Lung (tissue), 12 donors: ENCODE results near the gene GPR107. TPM values are rescaled to one million over a fixed set of nuclear protein-coding genes. Genes with fewer than 3 reads are reported as not detected.

Experiments
- ATAC-seq: fragments of 200-7000 bp; cut with Tn5 transposase; one replicate; pipeline ENCODE4 v1.9.1; 2020; ENCODE audit warnings: moderate number of reproducible peaks; ENCODE audit not compliant: insufficient read depth, low FRiP score
- DNase-seq, 3 donors: peaks; one replicate each; pipeline ENCODE4 v3.0.0-alpha.2; 2013 to 2017
- H3K27ac ChIP-seq, 2 donors: one replicate each; pipeline ENCODE4 v1.5.1; 2013; ENCODE audit warnings: mild to moderate bottlenecking in 2 of 2, moderate library complexity in 2 of 2, control low read depth in 1 of 2, inconsistent platforms in 1 of 2, low read depth in 1 of 2, low read length in 1 of 2
- H3K27me3 ChIP-seq, 3 donors: one replicate each; pipeline ENCODE4 v1.5.1; 2013; ENCODE audit warnings: low read length in 2 of 3; ENCODE audit not compliant: control insufficient read depth in 3 of 3, insufficient read depth in 3 of 3
- H3K36me3 ChIP-seq, 4 donors: one replicate each; pipeline ENCODE4 v1.5.1; 2013; ENCODE audit warnings: low read length in 4 of 4, mild to moderate bottlenecking in 1 of 4, moderate library complexity in 1 of 4; ENCODE audit not compliant: control insufficient read depth in 4 of 4, insufficient read depth in 4 of 4
- H3K4me1 ChIP-seq, 5 donors: one replicate each; pipeline ENCODE4 v1.5.1; 2013; ENCODE audit warnings: low read length in 5 of 5, mild to moderate bottlenecking in 2 of 5, moderate library complexity in 1 of 5; ENCODE audit not compliant: control insufficient read depth in 5 of 5, insufficient read depth in 5 of 5
- H3K4me3 ChIP-seq: one replicate; pipeline ENCODE4 v1.5.1; 2013; ENCODE audit warnings: mild to moderate bottlenecking, control low read depth, moderate library complexity
- H3K9ac ChIP-seq, 2 donors: one replicate each; pipeline ENCODE4 v1.5.1; 2013; ENCODE audit warnings: low read length in 2 of 2, control low read depth in 1 of 2; ENCODE audit not compliant: insufficient read depth in 1 of 2
- H3K9me3 ChIP-seq, 4 donors: one replicate each; pipeline ENCODE4 v1.5.1; 2013; ENCODE audit warnings: low read length in 3 of 4, mild to moderate bottlenecking in 1 of 4, moderate library complexity in 1 of 4; ENCODE audit not compliant: control insufficient read depth in 4 of 4, insufficient read depth in 3 of 4
- CTCF ChIP-seq: IDR thresholded peaks from 2 replicates; pipeline ENCODE4 v1.5.1; 2012; ENCODE audit warnings: mild to moderate bottlenecking; ENCODE audit errors: control extremely low read depth, extremely low read depth
- WGBS, 2 donors: extraction: QIAGEN DNeasy Blood & Tissue Kit; methylation state at CpG; one replicate each; pipeline ENCODE4 v1.1.7; 2013; 5-methylcytosine and 5-hydroxymethylcytosine counted together
- polyA plus RNA-seq, 2 donors: library from polyadenylated mRNA; stranded (reverse); fragments of 200-250 nt; gene quantifications; one replicate each; pipeline ENCODE4 v1.2.1, GENCODE V29; 2013
- total RNA-seq, 2 donors: library from RNA; depleted of rRNA in 1 of 2; stranded (reverse); fragments of >200 nt in 1 of 2; gene quantifications; one replicate each; pipeline ENCODE4 v1.2.1, GENCODE V29; 2014 to 2021
- donor health status: control.
- donor health status: control.
- donor health status: Bipolar disorder and iron deficiency.
- donor health status: healthy.
- donor health status: DM: yes; HTN: yes; CAD: no.

The GPR107 gene
- total and polyA plus RNA-seq, 4 donors = 11.0 to 180 (median 33.2) TPM

GRCh38 chr9:130042406-130042884 is 11.3 kb upstream of the GPR107 start:
- Histone ChIP-seq H3K27ac (peak overlapping the region; percentile 79 to 98), H3K9me3 (no peaks in the 10 kb centered on the region), H3K4me1 (peaks cover 0 to 20% (median 4%) of the 10 kb centered on the region in 5 donors), H3K27me3 (peaks cover 0 to 20% (median 0%) of the 10 kb centered on the region in 3 donors), H3K4me3 (peak overlapping the region; percentile 99), H3K9ac (peak overlapping the region in 1 of 2 donors; percentile 68), H3K36me3 (no peaks in the 10 kb centered on the region)
- ATAC-seq (peak; percentile 3), DNase-seq (peak in 1 of 3 donors; percentile 33)
- TF ChIP-seq CTCF = no peak
- WGBS, 2 donors = 1% methylated on average over 28 to 68 of the region's 68 CpGs

- Histone ChIP-seq H3K9ac (peak within 1 kb of the TSS; percentile 37 to 68), H3K4me3 (peak within 1 kb of the TSS; percentile 99), H3K4me1 (peaks cover 0 to 20% (median 4%) of the 10 kb centered on the region in 5 donors), H3K9me3 (no peaks in the 10 kb centered on the region), H3K27ac (peak within 1 kb of the TSS; percentile 79 to 98), H3K36me3 (no peaks in the 10 kb centered on the region), H3K27me3 (peaks cover 0 to 20% (median 0%) of the 10 kb centered on the region in 3 donors)
- ATAC-seq (peak; percentile 96), DNase-seq (peak; percentile 87 to 91 (median 90))
- WGBS, 2 donors = 1% methylated on average over 60 to 92 of the region's 92 CpGs
- no peak for TF ChIP-seq CTCF
Observed at GRCh38 chr9:130042885-130043653, 10.6 kb upstream of the GPR107 start, which contains the start of gene FNBP1. FNBP1 (minus strand) TSS chr9:130043189; CDS start chr9:130042975, 214 bp downstream.

- peak in 2 of 3 donors; percentile 59 to 70 for DNase-seq
- Histone ChIP-seq H3K27me3 (peaks cover 0 to 20% (median 0%) of the 10 kb centered on the region in 3 donors), H3K9me3 (no peaks in the 10 kb centered on the region), H3K36me3 (no peaks in the 10 kb centered on the region), H3K4me1 (peaks cover 0 to 20% (median 2%) of the 10 kb centered on the region in 5 donors), H3K4me3 (peak overlapping the region; percentile 51), H3K27ac (peak overlapping the region; percentile 74 to 92), H3K9ac (peak overlapping the region; percentile 37 to 68)
- no peak for ATAC-seq
- WGBS, 2 donors = 30 to 45% methylated on average over 37 of the region's 37 CpGs
- TF ChIP-seq CTCF = no peak
Observed at GRCh38 chr9:130043654-130044623, 9.8 kb upstream of the GPR107 start.
